HG02571 (cell line): Measurements from ENCODE around the gene BRD7.
A peak's percentile ranks its signal among the peaks of the same experiment; 100 is the strongest.
"Not testable (repeated sequence)": the region's sequence is repeated elsewhere in the genome, so short reads cannot be mapped to it uniquely, and the experiment has no call there.

ENCODE experiments used
- ATAC-seq: cut with Tn5 transposase; IDR thresholded peaks from one replicate; pipeline ENCODE4 v1.9.1; 2021; ENCODE audit warnings: mild to moderate bottlenecking, moderate library complexity; ENCODE audit not compliant: unreplicated experiment

BRD7 gene

GRCh38 chr16:50360033-50360778 is 8.6 kb downstream of the BRD7 start:
- no peak for ATAC-seq

GRCh38 chr16:50359626-50360025 is 9.2 kb downstream of the BRD7 start:
- no peak for ATAC-seq

- ATAC-seq = no peak
Observed at GRCh38 chr16:50354629-50355456, 13.9 kb downstream of the BRD7 start.

GRCh38 chr16:50354082-50354481 is 14.7 kb downstream of the BRD7 start:
- no peak for ATAC-seq

- no peak for ATAC-seq
Observed at GRCh38 chr16:50351952-50352351, 16.8 kb downstream of the BRD7 start.

GRCh38 chr16:50351116-50351515 is 17.7 kb downstream of the BRD7 start:
- no peak for ATAC-seq

GRCh38 chr16:50345210-50345609 is 23.6 kb downstream of the BRD7 start:
- not testable (repeated sequence) for ATAC-seq

GRCh38 chr16:50343566-50343965 is 25.2 kb downstream of the BRD7 start:
- ATAC-seq = not testable (repeated sequence)

GRCh38 chr16:50340578-50340977 is 28.2 kb downstream of the BRD7 start:
- no peak for ATAC-seq

- ATAC-seq = no peak
Observed at GRCh38 chr16:50338371-50339231, 30.2 kb downstream of the BRD7 start.

- ATAC-seq = no peak
Observed at GRCh38 chr16:50336884-50337283, 31.9 kb downstream of the BRD7 start.

- ATAC-seq = peak; percentile 77
Observed at GRCh38 chr16:50335196-50335958, 33.4 kb downstream of the BRD7 start.

- no peak for ATAC-seq
Observed at GRCh38 chr16:50334106-50334975, 34.4 kb downstream of the BRD7 start.

- no peak for ATAC-seq
Observed at GRCh38 chr16:50332599-50332998, 36.2 kb downstream of the BRD7 start.

GRCh38 chr16:50331570-50331969 is 37.2 kb downstream of the BRD7 start:
- no peak for ATAC-seq

GRCh38 chr16:50329446-50330189 is 39.2 kb downstream of the BRD7 start:
- ATAC-seq = no peak

- ATAC-seq = peak; percentile 66
Observed at GRCh38 chr16:50326835-50327465, 41.8 kb downstream of the BRD7 start.

GRCh38 chr16:50326264-50326663 is 42.5 kb downstream of the BRD7 start:
- no peak for ATAC-seq
